Stimulated activated CD4-positive, alpha-beta T cell treated with anti-CD3 and anti-CD28 coated beads, TNF-alpha, amount 100 ng/mL, for 24 hours (primary cell): ENCODE measurements around the gene ZNF540.
"Not testable (repeated sequence)": the region's sequence is repeated elsewhere in the genome, so short reads cannot be mapped to it uniquely, and the experiment has no call there.

Source experiments
- DNase-seq, 3 experiments: peaks; one replicate each; pipeline ENCODE4 v3.0.0-alpha.2; 2020; ENCODE audit warnings: low read depth in 3 of 3

The ZNF540 gene

GRCh38 chr19:37594304-37594981 lies at the start of gene ZNF540, which contains the start of gene ZNF571:
TSS of gene ZNF540 (plus strand) at chr19:37594876. CDS start at chr19:37598448, 3,572 bp downstream.
TSS of gene ZNF571 (minus strand) at chr19:37594792. CDS start at chr19:37586676, 8,116 bp downstream.
- peak; percentile 87 to 91 (median 88) for DNase-seq

DNA sequence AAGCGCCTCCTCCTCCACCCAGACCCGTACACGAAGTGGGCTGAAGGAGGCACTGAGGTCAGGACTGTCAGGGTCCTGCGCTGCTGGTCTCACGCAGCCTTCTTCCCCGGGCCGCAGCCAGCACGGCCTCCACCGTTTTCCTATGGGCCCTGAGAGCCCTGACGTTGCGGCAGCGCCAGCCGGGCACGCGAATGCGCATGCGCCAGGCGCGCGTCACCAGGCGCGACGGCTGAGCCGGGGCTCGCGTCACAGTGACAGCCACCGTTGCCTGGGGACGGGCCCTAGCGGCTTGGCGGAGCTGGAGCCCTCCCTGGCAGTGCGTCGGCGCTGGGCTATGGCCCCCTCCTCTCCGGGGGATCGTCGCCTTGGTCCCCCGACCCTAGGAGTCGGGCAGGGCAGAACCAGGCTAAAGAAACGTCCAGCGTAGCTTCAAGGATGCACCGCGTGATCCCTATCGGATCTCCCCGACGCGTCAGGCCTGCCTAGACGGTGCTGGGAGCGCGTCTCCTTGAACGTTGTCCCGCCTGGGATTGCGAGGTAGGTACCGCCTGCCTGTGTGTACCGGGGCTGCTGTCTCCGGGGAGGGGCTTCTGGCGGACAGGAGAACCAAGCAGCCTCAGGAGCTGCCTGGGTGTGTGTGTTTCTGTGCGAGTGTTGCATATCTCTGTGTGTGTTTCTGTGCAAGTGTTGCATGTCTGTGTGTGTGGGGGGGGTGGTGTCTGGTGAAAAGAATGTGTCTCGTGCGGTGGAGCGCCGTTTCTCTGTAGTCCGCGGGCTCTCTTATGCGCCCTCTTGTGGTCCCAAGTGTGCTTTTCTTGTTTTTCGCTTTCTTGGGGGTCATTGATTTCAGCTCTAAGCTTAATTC lies 43.3 kb upstream of the ZNF540 start:
- peak in 2 of 3 experiments; percentile 17 to 59 for DNase-seq

- DNase-seq = no peak
Measured at GRCh38 chr19:37563518-37563917, 31.2 kb upstream of the ZNF540 start.

DNA sequence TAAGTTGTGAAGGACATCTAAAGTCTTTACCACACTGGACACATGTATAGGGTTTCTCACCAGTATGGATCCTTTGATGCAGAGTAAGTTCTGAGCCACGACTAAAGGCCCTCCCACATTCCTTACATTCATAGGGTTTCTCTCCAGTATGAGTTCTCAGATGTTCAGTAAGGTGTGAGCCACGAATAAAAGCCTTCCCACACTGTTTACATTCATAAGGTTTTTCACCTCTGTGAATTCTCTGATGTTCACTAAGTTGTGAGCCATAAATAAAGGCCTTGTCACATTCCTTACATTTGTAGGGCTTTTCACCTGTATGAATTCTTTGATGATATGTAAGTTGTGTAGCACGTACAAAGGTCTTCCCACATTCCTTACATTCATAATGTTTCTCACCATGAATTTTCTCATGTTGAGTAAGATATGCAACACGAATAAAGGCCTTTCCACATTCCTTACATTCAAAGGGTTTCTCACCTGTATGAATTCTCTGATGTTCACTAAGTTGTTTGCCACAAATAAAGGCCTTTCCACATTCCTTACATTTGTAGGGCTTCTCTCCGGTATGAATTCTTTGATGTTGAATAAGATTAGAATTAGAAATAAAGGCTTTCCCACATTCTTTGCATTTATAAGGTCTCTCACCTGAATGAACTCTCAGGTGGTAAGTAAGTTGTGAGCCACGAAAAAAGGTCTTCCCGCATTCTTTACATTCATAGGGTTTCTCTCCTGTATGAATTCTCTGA lies 29.9 kb upstream of the ZNF540 start:
- no peak for DNase-seq

- no peak for DNase-seq
Measured at GRCh38 chr19:37565370-37565669, 29.4 kb upstream of the ZNF540 start.

GRCh38 chr19:37572203-37572602 lies 22.5 kb upstream of the ZNF540 start:
- DNase-seq = no peak

GRCh38 chr19:37583340-37583739 lies 11.3 kb upstream of the ZNF540 start:
- DNase-seq = no peak

GRCh38 chr19:37593996-37594303 lies 726 bp upstream of the ZNF540 start:
- DNase-seq = no peak

DNA sequence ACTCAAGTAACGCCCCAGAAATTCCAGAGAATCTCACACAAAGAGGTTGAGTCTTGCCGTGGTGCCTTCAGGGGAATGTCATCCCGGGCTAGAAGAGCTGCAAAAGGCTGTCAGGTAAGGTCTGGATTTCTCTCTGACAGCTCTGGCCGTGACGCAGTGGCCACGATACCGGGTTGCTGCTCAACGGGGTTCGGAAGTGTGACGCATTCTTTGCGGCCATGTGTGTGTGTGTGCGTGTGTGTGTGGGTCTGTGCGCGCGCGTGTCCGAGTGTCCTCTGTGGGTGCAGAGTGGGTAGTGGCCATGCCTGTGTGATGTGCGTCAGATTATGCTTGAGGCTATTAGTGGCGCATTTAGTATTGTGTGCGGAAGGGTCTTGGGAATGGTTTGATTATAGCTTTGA lies 306 bp downstream of the ZNF540 start:
- peak in 2 of 3 experiments; percentile 20 to 51 for DNase-seq

GRCh38 chr19:37635076-37636056 lies 40.7 kb downstream of the ZNF540 start:
- no peak for DNase-seq

GRCh38 chr19:37654118-37654517 lies 59.4 kb downstream of the ZNF540 start:
- DNase-seq = no peak

- peak in 2 of 3 experiments; percentile 4 to 14 for DNase-seq
Measured at GRCh38 chr19:37654629-37655300, 60.1 kb downstream of the ZNF540 start.

DNA sequence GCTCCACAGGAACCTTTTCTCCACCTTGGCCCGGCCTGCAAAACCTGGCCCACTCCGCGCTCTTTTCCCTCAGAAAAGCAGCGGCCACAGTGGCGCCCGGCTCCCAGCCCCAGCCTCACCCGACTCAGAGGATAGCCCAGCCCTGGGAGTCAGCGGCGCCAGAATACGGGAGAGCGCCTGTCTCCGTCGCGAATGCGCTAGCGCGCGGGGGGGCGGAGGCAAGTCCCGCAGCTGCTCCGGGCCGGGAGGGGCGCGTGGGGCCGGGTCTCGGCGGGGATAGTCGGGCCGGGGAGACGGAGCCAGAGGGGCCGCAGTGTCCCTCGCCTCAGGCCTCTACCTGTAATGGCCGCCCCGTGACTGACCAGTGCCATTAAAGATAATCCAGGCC lies 60.6 kb downstream of the ZNF540 start, which contains the start of gene ZFP30:
ZFP30 (minus strand) TSS at position 165 of the 388 bp plus-strand sequence. CDS start 7,643 bp downstream, outside the sequence.
- peak; percentile 62 to 74 (median 69) for DNase-seq

DNA sequence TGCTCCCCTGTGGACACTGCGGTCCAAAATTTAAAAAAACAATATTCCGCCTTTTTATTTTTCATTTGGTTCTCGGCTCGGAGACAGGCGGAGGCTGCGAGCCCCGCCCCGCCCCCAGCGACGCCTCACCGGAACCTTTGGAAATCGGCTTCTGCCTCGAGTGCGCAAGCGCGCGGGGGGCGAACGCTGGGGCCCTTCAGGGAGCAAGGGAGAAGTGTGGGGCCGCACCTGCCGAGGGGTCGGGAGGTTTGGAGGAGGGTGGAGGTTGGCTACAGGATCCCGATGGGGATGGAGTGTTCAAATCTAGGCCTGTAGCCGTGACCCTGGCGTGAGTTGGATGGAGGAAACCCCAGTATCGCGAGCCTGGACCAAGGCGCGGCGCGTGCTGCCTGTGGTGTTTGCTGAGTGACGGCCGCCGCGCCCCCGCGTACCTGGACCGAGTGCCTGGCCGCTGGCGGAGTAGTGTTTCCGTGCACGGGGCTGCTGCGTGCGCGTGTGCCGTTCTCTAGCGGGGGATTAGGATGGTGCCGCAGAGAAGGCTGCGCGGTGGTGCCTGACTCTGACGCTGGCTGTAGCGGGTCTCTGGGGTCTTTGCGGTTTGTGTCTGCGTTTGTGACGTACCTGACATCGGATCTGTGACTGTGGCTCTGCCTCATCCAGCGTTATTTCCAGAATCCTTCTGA lies 61.2 kb downstream of the ZNF540 start:
- peak; percentile 70 to 86 (median 73) for DNase-seq

GRCh38 chr19:37657157-37657556 lies 62.5 kb downstream of the ZNF540 start:
- not testable (repeated sequence) for DNase-seq
